GM12892 (cell line): Measurements from ENCODE around the gene ZNF536.

Experiments
- POLR2A ChIP-seq: IDR thresholded peaks from 2 replicates; pipeline ENCODE4 v1.6.1; 2011; ENCODE audit warnings: low read depth, low read length, control low read depth
- POLR2AphosphoS5 ChIP-seq: IDR thresholded peaks from 2 replicates; pipeline ENCODE4 v1.6.1; 2011; ENCODE audit warnings: low read depth, low read length, control low read depth

DNA sequence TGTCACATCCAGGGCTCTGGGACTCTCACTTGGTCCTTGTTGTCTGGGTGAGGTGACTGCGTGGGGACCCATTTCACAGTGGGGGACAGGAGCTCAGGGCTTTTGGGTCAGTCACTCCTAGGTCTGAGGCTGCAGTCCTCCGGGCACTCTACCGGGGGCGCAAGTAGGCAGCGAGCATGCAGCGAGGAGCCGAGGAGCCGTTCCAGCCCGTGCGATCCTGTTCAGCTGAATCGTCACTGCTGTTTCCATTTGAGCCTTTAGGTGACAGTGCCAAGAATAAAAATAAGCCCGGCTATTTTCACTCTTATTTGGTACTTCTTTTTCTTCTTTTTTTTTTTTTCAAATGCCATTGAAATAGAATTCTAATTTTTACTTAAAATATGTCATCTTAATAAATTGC is 126.5 kb downstream of the ZNF536 start:
- TF ChIP-seq POLR2A: no peak
- TF ChIP-seq POLR2AphosphoS5: no peak
